ENCODE data around the gene UBA52.

GRCh38 chr19:18595475-18595874 is 23.8 kb downstream of the UBA52 start:
- TF ChIP-seq CTCF (IDR thresholded peaks at IDR 0.05) (no peak), POLR2A (IDR thresholded peaks at IDR 0.05) (no peak)

Measured in Peyer's patch (tissue), 4 donors.